Astrocyte (in vitro differentiated cells and primary cell): ENCODE results near the gene KIF20B.

Source experiments
- EZH2 ChIP-seq: IDR thresholded peaks from 2 replicates; pipeline ENCODE4 v1.6.1; 2012; ENCODE audit warnings: mild to moderate bottlenecking, low read length, inconsistent platforms; ENCODE audit not compliant: insufficient read depth
- TF ChIP-seq, protein P1 (sequence below): IDR thresholded peaks from 2 replicates; pipeline ENCODE4 v1.5.1; 2011; ENCODE audit warnings: low read depth, mild to moderate bottlenecking, inconsistent platforms, low read length, moderate library complexity; ENCODE audit not compliant: insufficient read depth

- TF ChIP-seq, protein P1, sequence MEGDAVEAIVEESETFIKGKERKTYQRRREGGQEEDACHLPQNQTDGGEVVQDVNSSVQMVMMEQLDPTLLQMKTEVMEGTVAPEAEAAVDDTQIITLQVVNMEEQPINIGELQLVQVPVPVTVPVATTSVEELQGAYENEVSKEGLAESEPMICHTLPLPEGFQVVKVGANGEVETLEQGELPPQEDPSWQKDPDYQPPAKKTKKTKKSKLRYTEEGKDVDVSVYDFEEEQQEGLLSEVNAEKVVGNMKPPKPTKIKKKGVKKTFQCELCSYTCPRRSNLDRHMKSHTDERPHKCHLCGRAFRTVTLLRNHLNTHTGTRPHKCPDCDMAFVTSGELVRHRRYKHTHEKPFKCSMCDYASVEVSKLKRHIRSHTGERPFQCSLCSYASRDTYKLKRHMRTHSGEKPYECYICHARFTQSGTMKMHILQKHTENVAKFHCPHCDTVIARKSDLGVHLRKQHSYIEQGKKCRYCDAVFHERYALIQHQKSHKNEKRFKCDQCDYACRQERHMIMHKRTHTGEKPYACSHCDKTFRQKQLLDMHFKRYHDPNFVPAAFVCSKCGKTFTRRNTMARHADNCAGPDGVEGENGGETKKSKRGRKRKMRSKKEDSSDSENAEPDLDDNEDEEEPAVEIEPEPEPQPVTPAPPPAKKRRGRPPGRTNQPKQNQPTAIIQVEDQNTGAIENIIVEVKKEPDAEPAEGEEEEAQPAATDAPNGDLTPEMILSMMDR, result no peak
- no peak for TF ChIP-seq EZH2
These were observed 6.1 kb upstream of the KIF20B start for GRCh38 chr10:89695307-89695706.
